IMR-90 (cell line): ENCODE data around the gene AHSA1.

Source experiments
- BHLHE40 ChIP-seq: fragments of 150-350 bp; IDR thresholded peaks from 2 replicates; pipeline ENCODE4 v1.6.1; 2016; ENCODE audit warnings: mild to moderate bottlenecking, low read depth, low read length
- CEBPB ChIP-seq: IDR thresholded peaks from 2 replicates; pipeline ENCODE4 v1.6.1; 2012; ENCODE audit warnings: low read depth, low read length, improper control_type of control experiment
- NFE2L2 ChIP-seq: fragments of 150-350 bp; IDR thresholded peaks from 2 replicates; pipeline ENCODE4 v1.6.1; 2016; ENCODE audit warnings: low read depth, mild to moderate bottlenecking, low read length
- POLR2A ChIP-seq: IDR thresholded peaks from 2 replicates; pipeline ENCODE4 v1.6.1; 2012; ENCODE audit warnings: mild to moderate bottlenecking, low read depth, low read length
- RAD21 ChIP-seq: IDR thresholded peaks from 2 replicates; pipeline ENCODE4 v1.6.1; 2012; ENCODE audit warnings: low read length, improper control_type of control experiment
- RFX5 ChIP-seq: IDR thresholded peaks from 2 replicates; pipeline ENCODE4 v1.8.0; 2012; ENCODE audit warnings: low read depth, mild to moderate bottlenecking, low read length, moderate library complexity
- SMC3 ChIP-seq: fragments of 150-350 bp; IDR thresholded peaks from 2 replicates; pipeline ENCODE4 v1.6.1; 2016; ENCODE audit warnings: low read depth, mild to moderate bottlenecking, antibody characterized with exemption, low read length, moderate library complexity
- TF ChIP-seq, protein P1 (sequence below): conservative IDR thresholded peaks from 2 replicates; pipeline ENCODE4 v1.5.1; 2012; ENCODE audit warnings: mild to moderate bottlenecking, low read depth, low read length, improper control_type of control experiment
- TF ChIP-seq, protein P2 (sequence below): fragments of 150-350 bp; IDR thresholded peaks from 2 replicates; pipeline ENCODE4 v1.6.1; 2017; ENCODE audit warnings: mild to moderate bottlenecking, antibody characterized with exemption, low read length, low read depth

DNA sequence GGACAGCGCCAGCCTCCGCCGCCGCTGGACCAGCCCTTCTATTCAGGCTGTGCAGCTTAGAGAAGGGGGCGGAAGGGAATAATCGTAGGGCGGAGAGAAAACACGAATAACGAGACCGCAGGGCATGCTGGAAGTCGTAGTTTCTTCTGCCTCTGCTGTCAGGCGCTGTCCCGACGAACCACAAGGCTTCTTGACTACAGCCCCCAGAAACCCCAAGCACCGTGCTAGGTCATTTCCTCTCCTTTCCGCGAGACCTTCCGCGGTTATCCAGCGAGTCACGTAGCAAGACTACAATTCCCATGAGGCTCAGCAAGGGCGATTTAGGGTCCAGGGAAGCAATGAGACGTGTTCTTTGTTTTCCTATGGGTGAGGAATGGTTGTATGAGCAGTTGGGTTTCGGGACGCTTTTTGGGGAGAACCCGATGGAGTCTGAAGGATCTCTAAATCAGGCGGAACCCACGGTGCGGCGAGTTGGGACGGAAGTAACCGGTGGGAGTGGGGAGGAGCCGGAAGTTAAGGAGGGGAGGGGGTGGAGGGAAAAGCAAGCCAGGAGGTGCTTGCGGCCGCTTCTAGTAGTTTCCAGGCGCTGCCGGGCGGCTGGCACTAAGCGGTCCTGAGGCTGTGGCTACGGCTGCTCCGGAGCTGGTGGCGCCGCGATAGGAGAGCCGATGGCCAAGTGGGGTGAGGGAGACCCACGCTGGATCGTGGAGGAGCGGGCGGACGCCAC is at the start of gene AHSA1, which contains the start of gene VIPAS39:
- TF ChIP-seq, protein P1, sequence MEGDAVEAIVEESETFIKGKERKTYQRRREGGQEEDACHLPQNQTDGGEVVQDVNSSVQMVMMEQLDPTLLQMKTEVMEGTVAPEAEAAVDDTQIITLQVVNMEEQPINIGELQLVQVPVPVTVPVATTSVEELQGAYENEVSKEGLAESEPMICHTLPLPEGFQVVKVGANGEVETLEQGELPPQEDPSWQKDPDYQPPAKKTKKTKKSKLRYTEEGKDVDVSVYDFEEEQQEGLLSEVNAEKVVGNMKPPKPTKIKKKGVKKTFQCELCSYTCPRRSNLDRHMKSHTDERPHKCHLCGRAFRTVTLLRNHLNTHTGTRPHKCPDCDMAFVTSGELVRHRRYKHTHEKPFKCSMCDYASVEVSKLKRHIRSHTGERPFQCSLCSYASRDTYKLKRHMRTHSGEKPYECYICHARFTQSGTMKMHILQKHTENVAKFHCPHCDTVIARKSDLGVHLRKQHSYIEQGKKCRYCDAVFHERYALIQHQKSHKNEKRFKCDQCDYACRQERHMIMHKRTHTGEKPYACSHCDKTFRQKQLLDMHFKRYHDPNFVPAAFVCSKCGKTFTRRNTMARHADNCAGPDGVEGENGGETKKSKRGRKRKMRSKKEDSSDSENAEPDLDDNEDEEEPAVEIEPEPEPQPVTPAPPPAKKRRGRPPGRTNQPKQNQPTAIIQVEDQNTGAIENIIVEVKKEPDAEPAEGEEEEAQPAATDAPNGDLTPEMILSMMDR = no peak
- no peak for TF ChIP-seq NFE2L2
- TF ChIP-seq POLR2A = peak; percentile 88
- TF ChIP-seq CEBPB = no peak
- 0 out of 2 replicates have a peak, but pooled peaks have one; percentile 12 for TF ChIP-seq SMC3
- TF ChIP-seq, protein P2, sequence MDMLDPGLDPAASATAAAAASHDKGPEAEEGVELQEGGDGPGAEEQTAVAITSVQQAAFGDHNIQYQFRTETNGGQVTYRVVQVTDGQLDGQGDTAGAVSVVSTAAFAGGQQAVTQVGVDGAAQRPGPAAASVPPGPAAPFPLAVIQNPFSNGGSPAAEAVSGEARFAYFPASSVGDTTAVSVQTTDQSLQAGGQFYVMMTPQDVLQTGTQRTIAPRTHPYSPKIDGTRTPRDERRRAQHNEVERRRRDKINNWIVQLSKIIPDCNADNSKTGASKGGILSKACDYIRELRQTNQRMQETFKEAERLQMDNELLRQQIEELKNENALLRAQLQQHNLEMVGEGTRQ = 0 out of 2 replicates have a peak, but pooled peaks have one; percentile 19
- TF ChIP-seq RFX5 = no peak
- no peak for TF ChIP-seq RAD21
- TF ChIP-seq BHLHE40 = 0 out of 2 replicates have a peak, but pooled peaks have one; percentile 2
